Measurements from ENCODE around the gene ARMC3.

The ARMC3 gene

DNA sequence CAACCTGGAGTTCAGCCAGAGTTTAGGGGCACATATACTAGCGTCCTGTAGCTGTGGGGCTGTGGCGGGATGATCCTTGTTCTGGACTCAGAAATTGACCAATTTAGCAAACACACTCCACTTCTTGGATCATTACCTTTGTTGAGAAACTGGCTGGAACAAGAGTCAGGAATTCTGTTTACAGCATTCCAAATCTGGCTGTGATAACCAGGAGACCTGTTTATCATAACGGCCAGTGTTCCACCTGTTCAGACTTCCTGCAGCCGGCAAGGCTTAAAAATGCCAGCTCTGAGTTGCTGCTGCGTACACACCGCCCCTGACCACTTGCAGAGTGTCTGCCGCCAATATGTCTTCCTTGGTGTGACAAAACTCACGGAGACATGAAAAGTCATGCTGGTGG lies 64.8 kb downstream of the ARMC3 start:
- Histone ChIP-seq H3K27me3 (ENCODE audit: control insufficient read depth, insufficient read depth, low read length) (no peaks in the 10 kb centered on the region), H3K9ac (no peak overlapping the region), H3K36me3 (ENCODE audit: control insufficient read depth, insufficient read depth, low read length) (no peaks in the 10 kb centered on the region), H3K4me1 (no peaks in the 10 kb centered on the region), H3K4me3 (ENCODE audit: low read depth, low read length) (no peak overlapping the region), H3K79me2 (no peaks in the 10 kb centered on the region), H2AFZ (no peak overlapping the region), H3K27ac (no peak overlapping the region), H3K4me2 (ENCODE audit: low read length) (no peak overlapping the region), H3K9me3 (ENCODE audit: control insufficient read depth, low read length) (no peaks in the 10 kb centered on the region)
- TF ChIP-seq, protein P1, sequence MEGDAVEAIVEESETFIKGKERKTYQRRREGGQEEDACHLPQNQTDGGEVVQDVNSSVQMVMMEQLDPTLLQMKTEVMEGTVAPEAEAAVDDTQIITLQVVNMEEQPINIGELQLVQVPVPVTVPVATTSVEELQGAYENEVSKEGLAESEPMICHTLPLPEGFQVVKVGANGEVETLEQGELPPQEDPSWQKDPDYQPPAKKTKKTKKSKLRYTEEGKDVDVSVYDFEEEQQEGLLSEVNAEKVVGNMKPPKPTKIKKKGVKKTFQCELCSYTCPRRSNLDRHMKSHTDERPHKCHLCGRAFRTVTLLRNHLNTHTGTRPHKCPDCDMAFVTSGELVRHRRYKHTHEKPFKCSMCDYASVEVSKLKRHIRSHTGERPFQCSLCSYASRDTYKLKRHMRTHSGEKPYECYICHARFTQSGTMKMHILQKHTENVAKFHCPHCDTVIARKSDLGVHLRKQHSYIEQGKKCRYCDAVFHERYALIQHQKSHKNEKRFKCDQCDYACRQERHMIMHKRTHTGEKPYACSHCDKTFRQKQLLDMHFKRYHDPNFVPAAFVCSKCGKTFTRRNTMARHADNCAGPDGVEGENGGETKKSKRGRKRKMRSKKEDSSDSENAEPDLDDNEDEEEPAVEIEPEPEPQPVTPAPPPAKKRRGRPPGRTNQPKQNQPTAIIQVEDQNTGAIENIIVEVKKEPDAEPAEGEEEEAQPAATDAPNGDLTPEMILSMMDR (IDR thresholded peaks at IDR 0.05) = no peak

DNA sequence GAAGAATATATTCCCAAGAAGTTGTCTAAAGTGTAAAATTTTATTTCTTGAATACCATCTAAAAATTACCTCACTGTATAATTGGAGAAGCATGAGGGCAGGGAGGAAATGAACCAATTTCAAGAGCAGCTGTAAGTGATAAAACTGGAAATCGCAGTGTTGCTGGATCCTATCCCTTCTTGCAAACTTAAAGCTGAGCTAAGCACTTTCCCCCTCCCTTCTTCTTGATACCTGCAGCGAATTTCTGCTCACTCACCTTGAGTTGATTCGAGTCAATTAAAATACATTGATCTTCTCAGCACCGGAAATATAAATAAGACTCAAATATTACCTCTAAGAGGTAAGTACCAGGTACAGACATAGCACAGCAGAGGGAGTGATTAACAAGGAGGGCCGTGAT lies 65.5 kb downstream of the ARMC3 start:
- TF ChIP-seq, protein P1 (IDR thresholded peaks at IDR 0.05) = no peak

DNA sequence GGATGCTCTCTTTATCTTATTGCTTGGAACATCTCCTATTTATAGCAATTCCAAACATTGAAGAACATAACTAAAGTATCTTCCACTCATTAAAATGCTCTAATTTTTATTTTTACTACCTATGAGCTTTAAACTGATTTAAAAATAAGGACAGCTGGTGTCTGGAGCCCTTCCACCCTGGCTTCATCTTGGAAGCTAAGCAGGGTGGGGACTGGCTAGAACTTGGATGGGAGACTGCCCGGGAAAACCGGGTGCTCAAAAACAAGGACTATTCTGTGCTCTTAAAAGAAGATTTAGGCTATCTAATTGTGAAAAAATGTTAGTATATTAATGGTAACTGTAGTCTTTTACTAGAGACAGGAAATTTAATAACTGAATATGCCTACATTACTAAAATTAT lies 69.2 kb downstream of the ARMC3 start:
- TF ChIP-seq, protein P1 (IDR thresholded peaks at IDR 0.05) = no peak
- H3K4me3 ChIP-seq (ENCODE audit: low read depth, low read length) = no peak overlapping the region
- H3K4me1 ChIP-seq = no peaks in the 10 kb centered on the region
- no peaks in the 10 kb centered on the region for H3K9me3 ChIP-seq (ENCODE audit: control insufficient read depth, low read length)
- no peaks in the 10 kb centered on the region for H3K27me3 ChIP-seq (ENCODE audit: control insufficient read depth, insufficient read depth, low read length)
- H3K27ac ChIP-seq = no peak overlapping the region
- no peak overlapping the region for H3K4me2 ChIP-seq (ENCODE audit: low read length)
- no peak overlapping the region for H2AFZ ChIP-seq
- no peaks in the 10 kb centered on the region for H3K36me3 ChIP-seq (ENCODE audit: control insufficient read depth, insufficient read depth, low read length)
- H3K9ac ChIP-seq = no peak overlapping the region
- H3K79me2 ChIP-seq = no peaks in the 10 kb centered on the region

More for the DNA sequence above, 65.5 kb downstream of the ARMC3 start:
- Histone ChIP-seq H3K27me3 (ENCODE audit: control insufficient read depth, insufficient read depth, low read length) (no peaks in the 10 kb centered on the region), H3K79me2 (no peaks in the 10 kb centered on the region), H3K9ac (no peak overlapping the region), H3K27ac (no peak overlapping the region), H2AFZ (no peak overlapping the region), H3K36me3 (ENCODE audit: control insufficient read depth, insufficient read depth, low read length) (no peaks in the 10 kb centered on the region), H3K9me3 (ENCODE audit: control insufficient read depth, low read length) (no peaks in the 10 kb centered on the region), H3K4me3 (ENCODE audit: low read depth, low read length) (no peak overlapping the region), H3K4me1 (no peaks in the 10 kb centered on the region), H3K4me2 (ENCODE audit: low read length) (no peak overlapping the region)

DNA sequence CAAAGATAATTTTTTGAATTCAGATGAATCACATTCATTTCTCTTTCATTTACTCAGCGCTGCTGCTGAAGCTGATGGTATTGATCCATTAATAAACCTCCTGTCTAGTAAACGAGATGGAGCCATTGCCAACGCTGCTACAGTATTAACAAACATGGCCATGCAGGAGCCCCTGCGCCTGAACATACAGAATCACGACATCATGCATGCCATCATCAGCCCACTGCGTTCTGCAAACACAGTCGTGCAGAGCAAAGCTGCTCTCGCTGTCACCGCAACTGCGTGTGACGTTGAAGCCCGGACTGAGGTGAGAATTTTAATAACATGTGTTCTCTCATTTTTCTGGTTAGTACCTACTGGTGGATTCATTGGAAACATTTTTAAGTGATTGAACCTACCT lies 70.2 kb downstream of the ARMC3 start:
- no peaks in the 10 kb centered on the region for H3K4me1 ChIP-seq
- no peaks in the 10 kb centered on the region for H3K79me2 ChIP-seq
- no peaks in the 10 kb centered on the region for H3K27me3 ChIP-seq (ENCODE audit: control insufficient read depth, insufficient read depth, low read length)
- H3K27ac ChIP-seq = no peak overlapping the region
- H3K9me3 ChIP-seq (ENCODE audit: control insufficient read depth, low read length) = no peaks in the 10 kb centered on the region
- no peak overlapping the region for H3K4me3 ChIP-seq (ENCODE audit: low read depth, low read length)
- no peak overlapping the region for H3K9ac ChIP-seq
- TF ChIP-seq, protein P1 (IDR thresholded peaks at IDR 0.05) = no peak
- no peak overlapping the region for H3K4me2 ChIP-seq (ENCODE audit: low read length)
- no peaks in the 10 kb centered on the region for H3K36me3 ChIP-seq (ENCODE audit: control insufficient read depth, insufficient read depth, low read length)
- no peak overlapping the region for H2AFZ ChIP-seq

DNA sequence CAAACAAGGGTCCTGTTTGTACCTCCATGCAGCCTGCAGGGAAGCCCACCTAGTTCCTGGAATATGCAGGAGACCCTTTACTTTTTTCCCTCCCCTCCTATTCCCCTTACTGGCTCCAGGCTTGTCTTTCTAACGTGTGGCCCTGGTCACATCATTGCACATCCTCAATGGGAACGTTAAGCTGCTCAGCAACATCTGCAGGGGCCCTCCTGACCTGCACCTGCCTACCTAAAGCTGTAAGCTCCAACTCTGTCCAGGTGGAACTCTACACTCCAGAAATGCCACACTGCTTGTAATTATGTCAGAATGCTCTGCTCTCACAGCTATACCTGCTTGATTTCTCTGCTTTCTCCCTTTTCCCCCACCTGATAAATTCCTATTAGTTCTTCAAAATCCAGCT lies 72.1 kb downstream of the ARMC3 start:
- no peak overlapping the region for H3K9ac ChIP-seq
- H3K27me3 ChIP-seq (ENCODE audit: control insufficient read depth, insufficient read depth, low read length) = no peaks in the 10 kb centered on the region
- H3K79me2 ChIP-seq = no peaks in the 10 kb centered on the region
- H3K4me2 ChIP-seq (ENCODE audit: low read length) = no peak overlapping the region
- H3K36me3 ChIP-seq (ENCODE audit: control insufficient read depth, insufficient read depth, low read length) = no peaks in the 10 kb centered on the region
- no peaks in the 10 kb centered on the region for H3K9me3 ChIP-seq (ENCODE audit: control insufficient read depth, low read length)
- H3K4me1 ChIP-seq = no peaks in the 10 kb centered on the region
- H3K27ac ChIP-seq = no peak overlapping the region
- TF ChIP-seq, protein P1 (IDR thresholded peaks at IDR 0.05) = no peak
- H3K4me3 ChIP-seq (ENCODE audit: low read depth, low read length) = no peak overlapping the region
- H2AFZ ChIP-seq = no peak overlapping the region

All from parathyroid adenoma (tissue), 2 donors.